HG03521 (cell line): ENCODE measurements around the gene NSRP1.
"Not testable (repeated sequence)": the region's sequence is repeated elsewhere in the genome, so short reads cannot be mapped to it uniquely, and the experiment has no call there.

ENCODE experiments used
- ATAC-seq: cut with Tn5 transposase; IDR thresholded peaks from one replicate; pipeline ENCODE4 v1.9.1; 2021; ENCODE audit warnings: mild to moderate bottlenecking, moderate library complexity; ENCODE audit not compliant: unreplicated experiment

The NSRP1 gene, protein sequence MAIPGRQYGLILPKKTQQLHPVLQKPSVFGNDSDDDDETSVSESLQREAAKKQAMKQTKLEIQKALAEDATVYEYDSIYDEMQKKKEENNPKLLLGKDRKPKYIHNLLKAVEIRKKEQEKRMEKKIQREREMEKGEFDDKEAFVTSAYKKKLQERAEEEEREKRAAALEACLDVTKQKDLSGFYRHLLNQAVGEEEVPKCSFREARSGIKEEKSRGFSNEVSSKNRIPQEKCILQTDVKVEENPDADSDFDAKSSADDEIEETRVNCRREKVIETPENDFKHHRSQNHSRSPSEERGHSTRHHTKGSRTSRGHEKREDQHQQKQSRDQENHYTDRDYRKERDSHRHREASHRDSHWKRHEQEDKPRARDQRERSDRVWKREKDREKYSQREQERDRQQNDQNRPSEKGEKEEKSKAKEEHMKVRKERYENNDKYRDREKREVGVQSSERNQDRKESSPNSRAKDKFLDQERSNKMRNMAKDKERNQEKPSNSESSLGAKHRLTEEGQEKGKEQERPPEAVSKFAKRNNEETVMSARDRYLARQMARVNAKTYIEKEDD

DNA sequence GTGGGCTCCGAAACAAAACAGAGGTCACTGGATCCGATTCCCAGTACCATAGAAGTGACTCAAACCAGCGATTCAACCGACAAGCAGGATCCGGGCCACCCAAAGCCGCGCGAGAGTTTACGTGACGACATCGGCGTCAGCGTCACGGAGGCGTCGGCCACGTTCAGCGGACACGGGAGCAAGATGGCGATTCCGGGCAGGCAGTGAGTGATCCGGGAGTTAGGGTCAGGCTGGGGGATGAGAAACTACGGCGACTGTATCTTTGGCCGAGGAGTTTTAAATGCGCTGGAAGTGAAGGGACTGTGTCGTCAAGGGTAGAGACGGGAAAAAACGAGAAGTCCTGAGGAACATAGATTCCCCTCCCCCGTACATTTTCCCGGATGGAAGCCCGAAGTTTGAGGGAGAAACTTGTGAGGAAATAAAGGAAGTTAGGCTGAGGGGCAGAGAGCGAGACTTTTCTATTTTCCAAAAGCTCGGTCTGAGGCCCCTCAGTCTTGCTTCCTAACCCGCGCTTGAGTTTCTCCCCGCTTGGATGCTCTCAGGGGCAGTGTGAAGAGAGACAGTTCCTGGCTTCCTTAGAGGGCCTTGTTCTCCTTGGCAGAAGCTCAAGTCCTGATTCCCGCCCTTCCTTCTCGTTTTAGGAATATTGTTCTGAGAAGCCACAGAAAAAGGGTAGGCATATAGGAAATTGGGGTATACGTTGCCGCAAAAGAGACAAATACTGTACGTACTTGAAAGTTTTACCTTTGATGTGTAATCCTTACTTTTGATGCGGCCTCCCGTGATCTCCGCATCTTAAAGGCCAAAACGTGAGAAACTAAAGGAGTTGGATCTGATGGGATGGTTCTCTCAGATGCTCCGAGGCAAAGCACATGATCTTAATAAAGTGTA lies at the start of gene NSRP1:
Gene NSRP1 (plus strand): TSS at position 156 of the 891 bp plus-strand sequence. CDS start 28 bp downstream, at position 184.
- ATAC-seq, result peak; percentile 81

DNA sequence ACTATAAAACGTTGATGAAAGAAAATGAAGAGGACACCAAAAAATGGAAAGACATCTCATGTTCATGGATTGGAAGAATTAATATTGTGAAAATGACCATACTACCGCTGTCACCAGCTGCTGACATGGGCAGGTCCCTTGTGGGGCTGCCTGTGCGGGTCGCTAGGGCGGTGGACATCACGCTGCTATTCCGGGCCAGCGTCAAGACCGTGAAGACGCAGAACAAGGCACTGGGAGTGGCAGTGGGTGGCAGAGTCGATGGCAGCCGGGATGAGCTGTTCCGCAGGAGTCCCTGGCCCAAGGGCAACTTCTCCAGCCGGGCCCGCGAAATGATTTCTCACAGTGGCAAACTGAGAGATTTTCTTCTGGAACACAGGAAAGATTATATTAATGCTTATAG lies 48.2 kb upstream of the NSRP1 start:
- ATAC-seq, result no peak

DNA sequence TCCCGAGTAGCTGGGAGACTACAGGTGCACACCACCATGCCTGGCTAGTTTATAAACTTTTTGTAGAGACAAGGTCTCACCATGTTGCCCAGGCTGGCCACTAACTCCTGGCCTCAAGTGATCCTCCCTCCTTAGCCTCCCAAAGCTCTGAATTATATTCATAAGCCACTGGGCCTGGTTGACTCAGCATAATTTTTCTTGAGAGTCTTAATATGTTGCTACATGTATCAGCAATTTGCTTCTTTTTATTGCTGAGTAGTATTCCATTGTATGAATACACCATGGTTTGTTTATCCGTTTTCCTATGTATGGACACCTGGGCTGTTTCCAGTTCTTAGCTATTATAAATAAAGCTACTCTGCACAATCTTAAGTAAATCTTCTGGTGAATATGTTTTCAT lies 42.4 kb upstream of the NSRP1 start:
- ATAC-seq, result no peak

DNA sequence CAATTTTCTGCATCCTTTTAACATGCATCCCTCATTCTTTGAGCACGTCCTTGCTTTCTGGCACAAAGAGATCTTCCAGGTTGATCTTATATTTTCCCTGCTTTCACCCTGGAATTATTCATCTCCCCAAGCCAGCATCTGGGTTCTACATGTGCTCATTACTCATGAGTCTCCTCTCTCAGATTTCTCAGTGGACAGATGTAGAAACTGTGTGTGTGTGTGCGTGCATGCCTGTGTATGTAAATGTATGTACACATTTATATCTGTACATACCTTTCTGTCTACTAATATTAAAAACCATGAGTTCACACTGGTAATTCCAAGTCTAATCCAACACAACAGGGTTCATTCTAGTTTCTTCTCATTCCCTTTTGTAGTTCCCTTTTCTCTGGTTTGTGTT lies 41.9 kb upstream of the NSRP1 start:
- no peak for ATAC-seq

DNA sequence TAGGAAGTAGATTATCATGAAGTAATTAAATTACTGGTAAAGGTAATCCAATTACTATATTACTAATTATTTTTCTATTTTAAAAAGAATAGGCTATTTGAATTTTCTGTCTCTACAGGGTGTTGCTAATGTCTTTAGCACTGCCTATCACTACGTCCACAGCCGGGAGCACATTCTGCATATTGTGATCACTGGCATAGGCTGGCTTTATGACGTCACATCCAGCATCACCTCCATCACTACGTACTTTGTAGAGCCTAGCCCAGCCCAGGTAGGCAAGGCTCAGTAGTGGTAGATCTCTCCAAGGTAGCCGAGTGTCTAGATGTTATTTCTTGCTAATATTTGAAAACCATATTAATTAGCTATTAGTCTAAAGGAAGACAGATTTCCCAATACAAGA lies 33.8 kb upstream of the NSRP1 start:
- ATAC-seq, result no peak

DNA sequence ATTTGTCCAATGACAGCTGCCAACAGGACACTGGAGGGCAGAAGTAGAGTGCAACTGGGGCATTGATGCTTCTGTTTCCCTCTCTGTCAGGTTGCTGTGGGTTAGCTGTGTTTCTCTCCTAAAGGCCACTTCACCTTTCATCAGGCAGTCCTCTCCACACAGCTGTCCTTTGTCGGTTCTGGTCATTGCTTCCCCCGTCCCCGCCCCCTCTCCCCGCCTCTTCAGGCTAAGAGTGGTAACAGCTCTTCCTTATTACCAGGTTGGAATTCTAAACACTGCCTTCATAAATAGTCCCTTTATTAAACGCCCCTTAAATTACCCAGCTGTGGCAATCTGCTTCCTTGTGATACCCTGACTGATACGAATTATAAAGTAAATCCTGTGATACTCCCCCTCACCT lies 31.8 kb upstream of the NSRP1 start:
- no peak for ATAC-seq

DNA sequence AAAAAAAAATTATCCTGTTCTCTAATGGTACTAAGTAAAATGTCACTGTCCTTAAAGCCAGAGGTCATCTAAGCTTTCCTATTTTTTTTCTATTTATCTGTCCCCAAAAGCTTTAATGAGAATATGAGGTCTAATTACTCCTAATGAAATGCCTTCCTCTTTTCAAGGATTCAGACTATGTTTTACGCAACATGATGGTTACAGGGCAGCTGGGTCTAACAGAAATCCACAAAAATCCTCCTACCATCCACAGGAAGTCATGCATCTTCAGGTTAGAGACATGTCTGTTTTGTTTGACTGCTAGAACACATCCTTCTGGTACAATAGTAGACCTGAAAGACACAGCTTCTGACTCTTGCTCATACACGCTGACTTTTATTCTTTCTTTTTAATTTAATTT lies 29.7 kb upstream of the NSRP1 start:
- ATAC-seq, result no peak

DNA sequence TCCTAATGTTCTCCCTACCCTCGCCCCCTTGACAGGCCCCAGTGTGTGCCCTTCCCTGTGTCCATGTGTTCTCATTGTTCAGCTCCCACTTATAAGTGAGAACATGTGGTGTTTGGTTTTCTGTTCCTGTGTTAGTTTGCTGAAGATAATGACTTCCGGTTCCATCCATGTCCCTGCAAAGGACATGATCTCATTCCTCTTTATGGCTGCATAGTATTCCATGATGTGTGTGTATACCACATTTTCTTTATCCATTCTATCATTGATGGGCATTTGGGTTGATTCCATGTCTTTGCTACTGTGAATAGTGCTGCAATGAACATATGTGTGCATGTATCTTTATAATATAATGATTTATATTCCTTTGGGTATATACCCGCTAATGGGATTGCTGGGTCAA lies 29.2 kb upstream of the NSRP1 start:
- not testable (repeated sequence) for ATAC-seq

DNA sequence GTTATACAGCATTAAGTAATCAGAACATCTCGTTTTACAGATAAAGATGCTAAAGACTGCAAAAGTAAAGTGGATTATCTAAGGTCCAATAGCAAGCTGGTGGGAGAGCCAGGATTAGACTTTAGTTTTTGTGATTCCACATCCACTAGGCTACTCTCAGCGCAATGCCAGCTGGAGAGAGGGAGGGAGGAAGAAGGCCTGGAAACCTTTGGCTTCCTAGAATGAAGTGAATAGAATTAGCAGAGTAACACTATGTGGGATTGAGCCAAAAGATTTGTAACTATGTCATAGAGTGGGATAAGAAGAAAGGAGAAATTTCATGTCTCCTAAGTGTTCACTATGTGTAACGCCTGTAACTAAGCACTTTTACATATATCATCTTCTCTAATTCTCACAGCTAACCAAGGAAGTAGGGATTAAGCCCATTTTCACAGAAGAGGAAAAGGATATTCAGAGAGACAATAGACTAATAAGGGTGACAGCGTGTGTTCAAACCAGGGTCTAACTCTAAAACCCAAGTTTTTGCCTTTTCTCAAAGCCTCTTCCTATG lies 25.4 kb upstream of the NSRP1 start:
- ATAC-seq, result no peak

DNA sequence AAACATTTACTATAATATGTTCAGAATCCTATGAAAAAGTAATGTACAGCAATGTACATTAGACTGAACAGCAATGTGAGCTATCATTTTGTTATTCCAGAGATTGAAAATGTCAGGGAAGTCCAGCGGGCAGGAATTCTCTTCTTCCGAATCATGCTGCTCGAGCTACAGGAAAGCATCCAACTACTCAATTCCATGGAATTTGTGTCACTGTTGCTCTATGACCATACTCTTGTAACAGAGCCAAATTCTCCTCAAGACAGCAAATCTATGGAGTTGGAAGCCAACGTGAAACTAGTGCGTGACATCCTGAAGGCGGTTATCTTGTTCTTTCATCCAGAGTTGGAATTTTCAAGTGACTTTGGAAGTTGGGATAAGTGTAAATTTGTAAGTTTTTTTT lies 24.8 kb upstream of the NSRP1 start:
- no peak for ATAC-seq

DNA sequence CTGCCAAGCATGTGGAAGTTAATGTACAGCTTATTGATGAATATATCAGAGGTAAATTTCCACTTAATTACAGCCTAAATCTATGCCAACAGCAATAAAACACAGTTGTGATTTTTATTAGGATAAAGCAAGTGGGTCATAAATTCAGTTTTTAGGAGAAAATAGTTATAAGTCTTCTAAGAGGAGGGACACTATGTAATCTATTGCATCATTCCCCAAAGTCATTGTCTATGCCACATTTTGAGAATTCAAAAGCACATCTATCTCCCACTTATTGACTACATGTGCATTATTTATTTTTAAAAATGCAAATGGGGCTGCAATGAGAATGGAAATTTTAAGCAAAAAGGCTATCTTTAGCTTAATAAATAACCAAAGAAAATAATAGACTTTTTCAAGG lies 23.7 kb upstream of the NSRP1 start:
- no peak for ATAC-seq

DNA sequence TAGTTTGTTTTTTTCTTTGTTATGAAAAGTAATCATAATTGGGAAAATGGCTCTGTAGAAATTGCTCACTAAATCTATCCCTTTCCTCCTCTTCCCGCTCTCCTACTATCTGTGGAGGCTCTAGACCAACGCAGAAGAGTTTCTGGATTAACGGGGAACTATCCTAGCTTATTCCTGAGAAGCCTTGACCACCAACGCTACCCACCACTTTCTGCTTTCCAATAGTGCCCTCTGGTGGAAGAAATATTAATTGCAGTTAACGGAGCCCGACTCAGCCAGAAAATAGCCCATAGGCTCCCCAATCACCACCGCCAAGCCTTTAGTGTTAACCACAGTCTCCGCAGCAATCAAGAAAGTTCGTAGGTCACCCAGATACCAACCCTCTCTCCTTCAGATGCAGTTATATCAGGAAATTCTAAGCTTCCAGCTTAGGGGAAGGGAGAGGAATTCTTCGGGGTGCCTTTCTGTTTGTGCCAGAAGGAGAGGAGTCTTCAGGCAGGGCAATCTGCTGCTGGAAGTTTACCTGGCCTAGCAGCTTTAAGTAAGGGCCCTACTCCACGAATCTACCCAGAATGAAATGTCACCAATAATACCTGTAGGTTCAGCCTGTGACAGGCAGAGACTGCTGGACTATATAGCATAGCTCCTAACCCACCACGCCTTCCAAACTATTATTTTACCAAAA lies 23.0 kb upstream of the NSRP1 start:
- ATAC-seq, result no peak

DNA sequence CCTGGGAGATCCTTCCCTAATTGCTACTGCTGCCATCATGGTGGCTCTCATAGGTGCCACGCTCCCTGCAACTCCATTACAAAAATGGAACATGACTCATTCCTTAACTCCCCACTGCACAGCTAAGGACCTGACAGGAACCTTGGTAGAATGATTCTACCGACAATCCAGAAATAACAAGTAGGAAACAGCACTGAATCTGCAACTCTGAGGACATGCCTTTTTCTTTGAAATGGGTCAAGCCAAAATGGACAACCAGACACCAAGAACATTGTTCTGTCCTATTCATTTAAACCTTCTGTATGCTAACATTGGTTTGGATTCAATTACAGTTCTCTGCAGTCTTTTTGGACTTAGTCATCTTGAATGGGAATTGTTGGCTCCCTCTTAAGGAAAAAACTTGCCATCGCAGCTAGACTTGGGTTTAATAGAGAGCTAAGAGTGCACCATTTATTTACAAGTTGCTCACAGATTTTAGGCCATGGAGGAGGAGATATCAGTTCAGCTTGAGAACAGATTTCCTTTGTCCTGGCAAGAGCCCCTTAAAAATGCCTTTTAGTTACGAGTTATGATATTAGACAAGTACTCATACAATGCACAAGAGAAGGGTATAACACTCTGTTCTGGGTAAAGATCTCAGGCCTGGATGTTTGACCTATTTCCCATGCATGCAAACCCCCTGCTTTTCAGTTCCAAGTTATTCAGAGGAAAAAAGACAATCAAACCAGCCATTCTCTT lies 20.9 kb upstream of the NSRP1 start:
- ATAC-seq, result no peak

DNA sequence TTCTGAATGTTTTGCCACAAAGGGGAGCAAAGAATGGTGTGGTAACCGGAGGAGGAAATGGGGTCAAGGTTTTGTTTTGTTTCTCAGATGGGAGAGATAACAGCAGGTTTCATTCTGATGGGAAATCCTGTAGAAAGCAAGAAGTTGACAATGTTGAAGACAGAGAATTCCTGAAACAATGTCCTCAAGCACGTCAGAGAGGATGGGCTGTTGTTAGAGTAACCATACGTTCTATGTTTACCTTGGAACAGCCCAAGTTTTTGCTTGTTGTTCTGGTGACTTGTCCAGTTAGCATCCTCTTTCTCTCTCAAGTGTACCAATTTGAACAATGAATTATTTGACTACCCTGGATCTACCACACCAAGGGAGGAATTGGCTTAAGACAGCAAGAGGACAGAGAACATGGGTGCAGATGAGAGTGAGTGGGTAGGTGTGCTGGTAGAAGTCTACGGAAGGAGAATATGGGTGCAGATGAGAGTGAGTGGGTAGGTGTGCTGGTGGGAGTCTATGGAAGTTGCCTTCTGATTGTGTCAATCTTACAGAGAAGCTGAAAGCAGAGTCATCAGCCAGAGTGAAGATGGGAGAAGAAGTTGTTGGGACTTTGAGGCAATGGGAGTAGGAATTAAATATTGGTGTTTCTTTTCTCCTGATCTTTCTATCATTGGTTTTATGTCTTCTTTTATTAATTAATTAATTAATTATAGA lies 14.8 kb upstream of the NSRP1 start:
- ATAC-seq, result no peak

DNA sequence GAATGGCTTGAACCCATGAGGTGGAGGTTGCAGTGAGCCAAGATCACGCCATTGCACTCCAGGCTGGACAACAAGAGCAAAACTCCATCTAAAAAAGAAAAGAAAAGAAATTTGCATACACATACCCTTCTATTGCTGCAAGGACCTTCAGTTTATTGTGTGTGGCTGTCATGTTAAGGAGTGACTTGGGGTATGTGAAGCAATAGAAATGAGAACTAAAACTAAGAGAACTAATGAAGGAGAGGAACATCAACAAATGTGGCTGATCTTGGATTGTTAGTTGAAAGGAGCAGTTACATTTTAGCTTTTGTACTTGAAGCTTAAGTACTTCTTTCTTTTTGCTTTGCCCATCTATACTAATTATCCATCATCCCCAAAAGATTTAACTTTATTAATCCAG lies 12.7 kb upstream of the NSRP1 start:
- ATAC-seq, result no peak

DNA sequence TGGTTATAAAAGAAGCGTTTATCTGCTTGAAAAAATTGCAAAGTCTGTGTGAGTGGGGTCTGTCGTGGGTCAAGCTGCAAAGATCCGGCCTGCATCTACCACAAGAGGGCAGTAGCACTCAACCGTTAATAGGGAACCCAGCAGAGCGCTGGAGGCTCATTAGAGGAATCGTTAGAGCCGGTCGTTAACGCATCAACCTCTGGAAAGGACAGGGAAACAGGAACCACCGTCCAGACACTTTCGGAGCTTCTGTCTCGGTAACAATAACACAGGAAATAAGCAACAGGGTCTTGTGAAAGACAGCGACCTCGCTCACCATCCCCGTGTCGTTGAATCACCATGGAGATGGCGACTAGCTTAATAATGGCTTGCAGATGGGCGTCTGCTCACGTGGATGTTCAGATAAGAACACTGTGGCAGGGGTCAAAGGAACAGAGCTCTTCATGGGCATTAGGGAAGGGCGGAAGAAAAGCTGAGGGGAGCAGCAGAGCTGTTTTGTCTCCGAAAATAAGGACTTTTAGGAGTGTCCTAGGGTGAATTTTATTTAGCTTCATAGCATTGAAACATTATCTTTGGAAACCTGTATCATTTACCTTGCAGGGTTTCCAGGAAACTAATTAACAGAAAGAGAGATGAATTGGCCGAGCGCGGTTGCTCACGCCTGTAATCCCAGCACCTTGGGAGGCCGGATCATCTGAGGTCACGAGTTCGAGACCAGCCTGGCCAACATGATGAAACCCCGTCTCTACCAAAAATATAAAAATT lies 11.9 kb upstream of the NSRP1 start:
- no peak for ATAC-seq

DNA sequence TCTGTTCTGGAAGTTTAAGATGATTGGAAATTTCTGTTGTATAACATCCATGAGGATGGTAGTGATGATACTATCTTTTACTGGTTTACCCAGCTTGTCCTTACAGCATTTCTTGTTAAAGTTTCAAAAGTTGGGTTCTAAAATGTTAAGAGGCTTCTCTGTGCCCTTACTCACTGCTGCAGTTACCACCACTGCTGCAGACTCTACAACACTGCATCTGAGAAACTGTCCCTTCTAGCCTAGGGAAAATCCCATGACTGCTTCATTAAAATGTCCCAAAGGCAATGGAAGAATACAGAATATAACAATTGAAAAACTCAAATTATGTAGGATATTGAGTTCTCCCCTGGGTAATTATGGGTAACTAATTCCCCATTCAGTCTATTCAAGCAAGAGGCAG lies 3.8 kb upstream of the NSRP1 start:
- ATAC-seq, result no peak

DNA sequence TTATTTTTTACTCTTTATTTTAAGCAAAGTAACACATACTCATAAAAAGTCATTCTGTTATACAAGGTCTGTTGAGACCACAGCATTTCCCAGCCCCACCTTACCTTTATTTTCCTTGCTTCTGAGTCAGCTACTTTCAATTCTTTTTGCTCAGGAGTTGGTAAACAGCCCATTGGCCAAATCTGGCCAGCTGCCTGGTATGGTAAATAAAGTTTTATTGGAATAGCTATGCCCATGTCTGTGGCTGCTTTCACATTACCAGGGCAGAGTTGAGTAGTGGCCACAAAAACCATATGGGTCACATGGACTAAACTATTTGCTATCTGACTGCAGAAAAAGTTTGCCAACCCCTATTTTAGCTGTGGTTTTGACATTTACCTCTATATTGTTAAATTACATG lies 3.4 kb upstream of the NSRP1 start:
- no peak for ATAC-seq

DNA sequence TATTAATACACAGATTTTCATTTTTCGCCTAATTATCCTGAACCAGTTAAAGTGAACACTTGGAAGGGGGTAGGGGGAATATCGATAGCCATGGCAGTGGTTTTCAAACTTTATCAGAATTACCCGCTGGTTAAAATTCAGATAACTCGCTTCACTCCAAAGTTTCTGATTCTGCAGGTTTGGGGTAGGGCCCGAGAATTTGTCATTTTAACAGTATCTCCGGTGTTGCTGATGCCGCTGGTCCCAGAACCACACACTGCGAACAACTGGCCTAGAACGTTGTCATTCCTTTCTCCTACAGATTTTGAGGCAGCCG lies 313 bp upstream of the NSRP1 start:
- ATAC-seq, result no peak
